ENCODE results near the gene XPA. TPM values are rescaled to one million over a fixed set of nuclear protein-coding genes. Genes with fewer than 3 reads are reported as not detected.

XPA gene
- total RNA-seq, 1 donor from 2014 or later = 8.9 TPM

DNA sequence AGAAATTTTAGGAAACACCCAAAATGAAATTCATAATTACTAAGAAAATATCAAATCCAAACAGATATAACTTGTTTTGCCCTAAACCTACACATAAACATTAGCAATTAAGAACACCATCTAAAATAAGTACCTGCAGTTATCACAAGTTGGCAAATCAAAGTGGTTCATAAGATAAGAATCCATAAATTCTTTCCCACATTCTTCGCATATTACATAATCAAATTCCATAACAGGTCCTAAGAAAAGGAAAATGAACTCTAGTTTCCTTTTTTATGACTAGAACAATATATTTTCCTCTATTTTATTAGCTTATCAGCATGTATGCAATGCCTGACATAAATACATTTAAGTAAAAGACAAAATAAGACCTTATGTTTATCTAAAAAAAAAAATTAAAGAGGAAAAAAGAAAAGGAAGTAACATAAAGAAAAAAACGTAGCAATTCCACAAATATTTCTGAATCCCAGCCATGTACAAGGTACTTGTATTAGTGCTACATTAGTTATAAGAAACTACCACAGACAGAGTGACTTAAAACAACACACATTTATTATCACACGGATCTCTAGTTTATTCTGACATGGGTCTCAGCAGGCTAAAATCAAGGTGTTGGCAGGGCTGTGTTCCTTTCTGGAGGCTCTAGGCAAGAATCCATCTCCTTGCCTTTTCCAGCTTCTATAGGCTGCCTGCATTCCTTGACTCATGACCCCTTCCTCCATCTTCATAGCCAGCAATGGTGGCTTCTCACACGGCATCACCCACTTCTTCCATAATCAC is 7.5 kb downstream of the XPA start:
- H3K4me1 ChIP-seq (ENCODE audit: control insufficient read depth in 3 of 3, insufficient read depth in 3 of 3, low read length in 3 of 3) = peaks cover 1 to 6% (median 2%) of the 10 kb centered on the region in 3 donors
- H3K36me3 ChIP-seq (ENCODE audit: control insufficient read depth in 3 of 3, insufficient read depth in 3 of 3, low read length in 3 of 3) = peaks cover 10 to 46% (median 42%) of the 10 kb centered on the region in 3 donors
- no peak overlapping the region for H3K4me3 ChIP-seq (ENCODE audit: low read length in 3 of 3)
- H3K9ac ChIP-seq (ENCODE audit: low read depth in 1 of 3, low read length in 3 of 3) = no peak overlapping the region
- no peak overlapping the region for H3K27ac ChIP-seq (ENCODE audit: low read depth, low read length)
- H3K9me3 ChIP-seq (ENCODE audit: control insufficient read depth in 3 of 3, low read length in 3 of 3) = no peaks in the 10 kb centered on the region
- H3K27me3 ChIP-seq (ENCODE audit: control insufficient read depth in 3 of 3, insufficient read depth in 3 of 3, low read length in 3 of 3) = no peaks in the 10 kb centered on the region

DNA sequence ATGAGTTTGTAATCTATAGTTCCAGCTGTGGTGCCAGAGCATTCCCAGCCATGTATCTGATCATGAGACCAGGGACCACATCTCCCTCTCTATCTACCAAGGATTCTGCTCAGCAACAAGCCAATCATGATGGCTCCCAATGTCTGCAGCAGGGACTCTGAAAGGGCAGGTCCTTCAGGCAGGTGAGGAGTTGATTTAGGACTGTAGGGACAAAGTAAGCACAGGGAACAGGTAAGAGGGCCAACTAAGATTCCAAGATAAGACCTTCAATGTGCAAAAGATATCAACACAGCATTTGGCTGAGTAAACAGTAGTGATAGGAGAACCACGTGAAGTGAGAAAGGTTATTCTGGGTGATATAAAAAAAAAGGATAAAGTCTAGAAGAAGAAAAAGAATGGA is 8.5 kb downstream of the XPA start:
- Histone ChIP-seq H3K4me3 (ENCODE audit: low read length in 3 of 3) (no peak overlapping the region), H3K27me3 (ENCODE audit: control insufficient read depth in 3 of 3, insufficient read depth in 3 of 3, low read length in 3 of 3) (no peaks in the 10 kb centered on the region), H3K4me1 (ENCODE audit: control insufficient read depth in 3 of 3, insufficient read depth in 3 of 3, low read length in 3 of 3) (no peaks in the 10 kb centered on the region), H3K27ac (ENCODE audit: low read depth, low read length) (no peak overlapping the region), H3K36me3 (ENCODE audit: control insufficient read depth in 3 of 3, insufficient read depth in 3 of 3, low read length in 3 of 3) (peaks cover 19 to 53% (median 50%) of the 10 kb centered on the region in 3 donors), H3K9me3 (ENCODE audit: control insufficient read depth in 3 of 3, low read length in 3 of 3) (no peaks in the 10 kb centered on the region), H3K9ac (ENCODE audit: low read depth in 1 of 3, low read length in 3 of 3) (no peak overlapping the region)

DNA sequence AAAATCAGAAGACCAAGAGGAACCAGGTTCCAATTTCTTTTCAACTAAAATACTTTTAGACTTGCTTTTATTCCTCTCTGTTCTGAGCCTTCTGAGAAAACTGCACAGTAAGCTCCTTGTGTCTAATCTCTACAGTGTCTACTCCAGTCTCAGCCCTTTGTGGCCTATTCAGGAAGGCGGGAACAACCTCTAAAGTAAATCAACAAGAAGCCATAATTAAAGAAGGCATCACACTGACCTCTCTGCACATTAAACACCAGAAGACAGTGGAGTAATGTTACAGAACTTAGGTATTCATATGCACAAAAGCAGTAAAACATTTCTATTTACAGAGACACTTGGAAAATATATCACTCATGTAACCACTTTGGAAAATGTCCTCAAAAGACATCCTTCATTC is 14.9 kb downstream of the XPA start:
- no peak overlapping the region for H3K27ac ChIP-seq (ENCODE audit: low read depth, low read length)
- H3K27me3 ChIP-seq (ENCODE audit: control insufficient read depth in 3 of 3, insufficient read depth in 3 of 3, low read length in 3 of 3) = no peaks in the 10 kb centered on the region
- H3K9me3 ChIP-seq (ENCODE audit: control insufficient read depth in 3 of 3, low read length in 3 of 3) = no peaks in the 10 kb centered on the region
- H3K4me3 ChIP-seq (ENCODE audit: low read length in 3 of 3) = no peak overlapping the region
- H3K4me1 ChIP-seq (ENCODE audit: control insufficient read depth in 3 of 3, insufficient read depth in 3 of 3, low read length in 3 of 3) = no peaks in the 10 kb centered on the region
- H3K36me3 ChIP-seq (ENCODE audit: control insufficient read depth in 3 of 3, insufficient read depth in 3 of 3, low read length in 3 of 3) = peaks cover 14 to 47% (median 38%) of the 10 kb centered on the region in 3 donors
- H3K9ac ChIP-seq (ENCODE audit: low read depth in 1 of 3, low read length in 3 of 3) = no peak overlapping the region

DNA sequence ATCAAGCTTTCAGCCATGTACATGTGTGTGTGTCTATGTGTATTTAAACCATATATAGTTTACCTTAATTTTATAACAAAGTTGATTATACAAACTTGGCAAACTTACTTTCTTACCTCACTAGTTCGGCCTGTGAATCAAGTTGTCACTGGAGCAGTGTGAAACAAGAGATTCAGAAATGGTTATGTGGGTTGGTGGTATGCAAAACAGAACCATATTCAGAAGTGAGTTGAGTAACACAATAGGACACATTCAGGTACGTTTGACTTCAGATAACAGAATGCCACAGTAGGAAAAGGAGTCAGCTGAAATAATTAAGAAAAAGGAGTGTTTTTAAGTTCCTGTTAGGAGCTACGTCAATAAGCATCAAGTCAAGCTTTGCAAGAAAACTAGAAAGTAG is 21.5 kb downstream of the XPA start:
- no peaks in the 10 kb centered on the region for H3K9me3 ChIP-seq (ENCODE audit: control insufficient read depth in 3 of 3, low read length in 3 of 3)
- H3K27ac ChIP-seq (ENCODE audit: low read depth, low read length) = no peak overlapping the region
- no peak overlapping the region for H3K9ac ChIP-seq (ENCODE audit: low read depth in 1 of 3, low read length in 3 of 3)
- peaks cover 20 to 53% (median 45%) of the 10 kb centered on the region in 3 donors for H3K36me3 ChIP-seq (ENCODE audit: control insufficient read depth in 3 of 3, insufficient read depth in 3 of 3, low read length in 3 of 3)
- no peak overlapping the region for H3K4me3 ChIP-seq (ENCODE audit: low read length in 3 of 3)
- H3K4me1 ChIP-seq (ENCODE audit: control insufficient read depth in 3 of 3, insufficient read depth in 3 of 3, low read length in 3 of 3) = no peaks in the 10 kb centered on the region
- no peaks in the 10 kb centered on the region for H3K27me3 ChIP-seq (ENCODE audit: control insufficient read depth in 3 of 3, insufficient read depth in 3 of 3, low read length in 3 of 3)

DNA sequence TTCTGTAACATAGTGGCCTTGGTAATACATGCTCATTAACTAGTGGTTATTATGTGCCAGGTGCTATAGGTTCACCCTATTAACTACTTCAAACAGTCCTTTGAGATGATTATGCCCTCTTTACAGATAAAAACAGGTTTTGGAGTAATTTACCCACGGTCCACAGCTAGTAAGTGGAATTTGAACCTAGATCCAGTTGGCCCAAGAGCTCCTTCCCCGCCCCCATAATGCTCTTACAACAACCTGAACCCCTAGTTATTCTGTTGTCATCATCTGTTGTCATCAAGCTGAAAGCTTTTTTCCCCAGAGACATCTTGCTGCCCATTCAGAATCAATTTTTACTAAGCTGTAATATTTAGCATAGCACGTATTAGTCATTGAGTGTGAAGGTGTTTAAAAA is 23.2 kb downstream of the XPA start:
- Histone ChIP-seq H3K27ac (ENCODE audit: low read depth, low read length) (no peak overlapping the region), H3K9me3 (ENCODE audit: control insufficient read depth in 3 of 3, low read length in 3 of 3) (no peaks in the 10 kb centered on the region), H3K9ac (ENCODE audit: low read depth in 1 of 3, low read length in 3 of 3) (no peak overlapping the region), H3K4me1 (ENCODE audit: control insufficient read depth in 3 of 3, insufficient read depth in 3 of 3, low read length in 3 of 3) (no peaks in the 10 kb centered on the region), H3K36me3 (ENCODE audit: control insufficient read depth in 3 of 3, insufficient read depth in 3 of 3, low read length in 3 of 3) (peaks cover 29 to 60% (median 57%) of the 10 kb centered on the region in 3 donors), H3K4me3 (ENCODE audit: low read length in 3 of 3) (no peak overlapping the region), H3K27me3 (ENCODE audit: control insufficient read depth in 3 of 3, insufficient read depth in 3 of 3, low read length in 3 of 3) (no peaks in the 10 kb centered on the region)

DNA sequence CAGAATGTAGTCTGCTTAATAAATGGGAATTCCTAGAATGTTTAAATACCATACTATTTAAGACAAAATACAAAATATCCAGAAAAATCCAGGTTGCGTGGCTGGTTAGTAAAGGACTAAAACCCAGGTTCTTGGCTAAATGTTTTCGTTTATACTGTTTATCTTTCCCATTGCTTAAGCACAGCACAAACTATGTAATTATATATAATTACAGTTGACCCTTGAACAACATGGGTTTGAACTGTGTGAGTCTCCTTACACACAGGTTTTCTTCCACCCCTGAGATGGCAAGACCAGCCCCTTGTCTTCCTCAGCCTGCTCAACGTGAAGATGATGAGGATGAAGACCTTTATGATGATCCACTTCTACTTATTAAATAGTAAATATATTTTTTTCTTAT is 24.7 kb downstream of the XPA start:
- Histone ChIP-seq H3K27me3 (ENCODE audit: control insufficient read depth in 3 of 3, insufficient read depth in 3 of 3, low read length in 3 of 3) (no peaks in the 10 kb centered on the region), H3K4me1 (ENCODE audit: control insufficient read depth in 3 of 3, insufficient read depth in 3 of 3, low read length in 3 of 3) (no peaks in the 10 kb centered on the region), H3K27ac (ENCODE audit: low read depth, low read length) (no peak overlapping the region), H3K4me3 (ENCODE audit: low read length in 3 of 3) (no peak overlapping the region), H3K9me3 (ENCODE audit: control insufficient read depth in 3 of 3, low read length in 3 of 3) (no peaks in the 10 kb centered on the region), H3K9ac (ENCODE audit: low read depth in 1 of 3, low read length in 3 of 3) (no peak overlapping the region), H3K36me3 (ENCODE audit: control insufficient read depth in 3 of 3, insufficient read depth in 3 of 3, low read length in 3 of 3) (peaks cover 34 to 68% (median 61%) of the 10 kb centered on the region in 3 donors)

DNA sequence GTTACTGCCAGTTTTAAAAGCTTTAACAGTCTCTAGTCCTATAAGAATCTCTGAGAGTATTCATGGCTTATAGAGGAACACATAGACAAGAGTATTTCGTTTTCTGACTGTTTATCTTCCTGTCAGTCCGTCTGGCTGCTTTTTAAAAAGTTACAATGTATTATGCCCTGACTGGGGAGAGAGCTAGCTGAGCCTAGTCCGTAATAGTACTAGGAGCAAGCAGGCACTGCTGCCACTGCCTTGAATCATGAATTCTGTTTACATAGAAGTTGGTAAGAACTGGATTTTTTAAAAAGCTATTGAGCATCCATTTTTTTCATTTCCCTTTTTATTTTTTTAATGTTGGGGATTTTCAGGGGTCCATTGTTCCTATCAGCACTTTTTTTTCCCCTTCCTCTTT is 26.6 kb downstream of the XPA start:
- Histone ChIP-seq H3K27ac (ENCODE audit: low read depth, low read length) (no peak overlapping the region), H3K9me3 (ENCODE audit: control insufficient read depth in 3 of 3, low read length in 3 of 3) (no peaks in the 10 kb centered on the region), H3K36me3 (ENCODE audit: control insufficient read depth in 3 of 3, insufficient read depth in 3 of 3, low read length in 3 of 3) (peaks cover 43 to 82% (median 70%) of the 10 kb centered on the region in 3 donors)

DNA sequence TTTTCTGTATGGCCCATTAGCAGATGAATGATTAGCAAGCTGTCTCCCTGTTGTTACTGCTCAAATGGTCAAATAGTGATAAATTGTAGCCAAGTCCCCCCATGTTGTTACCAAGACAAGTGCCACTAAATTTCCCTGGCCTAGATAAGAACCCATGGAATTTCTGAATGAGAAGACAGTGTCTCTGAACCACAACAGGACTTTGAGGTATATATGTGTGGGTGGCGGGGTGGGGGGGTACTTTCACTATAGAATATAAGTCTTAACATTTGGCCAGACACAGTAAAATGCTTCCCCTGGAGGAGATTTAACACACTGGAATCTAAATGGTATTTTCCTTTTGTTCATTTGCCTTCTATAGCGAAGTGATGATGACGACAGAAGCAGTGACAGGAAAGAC is 28.7 kb downstream of the XPA start:
- no peak overlapping the region for H3K4me3 ChIP-seq (ENCODE audit: low read length in 3 of 3)
- H3K36me3 ChIP-seq (ENCODE audit: control insufficient read depth in 3 of 3, insufficient read depth in 3 of 3, low read length in 3 of 3) = peaks cover 47 to 80% (median 70%) of the 10 kb centered on the region in 3 donors
- no peaks in the 10 kb centered on the region for H3K4me1 ChIP-seq (ENCODE audit: control insufficient read depth in 3 of 3, insufficient read depth in 3 of 3, low read length in 3 of 3)
- H3K9ac ChIP-seq (ENCODE audit: low read depth in 1 of 3, low read length in 3 of 3) = no peak overlapping the region
- H3K27ac ChIP-seq (ENCODE audit: low read depth, low read length) = no peak overlapping the region
- H3K27me3 ChIP-seq (ENCODE audit: control insufficient read depth in 3 of 3, insufficient read depth in 3 of 3, low read length in 3 of 3) = no peaks in the 10 kb centered on the region
- H3K9me3 ChIP-seq (ENCODE audit: control insufficient read depth in 3 of 3, low read length in 3 of 3) = no peaks in the 10 kb centered on the region

More for the DNA sequence above, 26.6 kb downstream of the XPA start:
- Histone ChIP-seq H3K27me3 (ENCODE audit: control insufficient read depth in 3 of 3, insufficient read depth in 3 of 3, low read length in 3 of 3) (no peaks in the 10 kb centered on the region), H3K9ac (ENCODE audit: low read depth in 1 of 3, low read length in 3 of 3) (no peak overlapping the region), H3K4me3 (ENCODE audit: low read length in 3 of 3) (no peak overlapping the region), H3K4me1 (ENCODE audit: control insufficient read depth in 3 of 3, insufficient read depth in 3 of 3, low read length in 3 of 3) (no peaks in the 10 kb centered on the region)

DNA sequence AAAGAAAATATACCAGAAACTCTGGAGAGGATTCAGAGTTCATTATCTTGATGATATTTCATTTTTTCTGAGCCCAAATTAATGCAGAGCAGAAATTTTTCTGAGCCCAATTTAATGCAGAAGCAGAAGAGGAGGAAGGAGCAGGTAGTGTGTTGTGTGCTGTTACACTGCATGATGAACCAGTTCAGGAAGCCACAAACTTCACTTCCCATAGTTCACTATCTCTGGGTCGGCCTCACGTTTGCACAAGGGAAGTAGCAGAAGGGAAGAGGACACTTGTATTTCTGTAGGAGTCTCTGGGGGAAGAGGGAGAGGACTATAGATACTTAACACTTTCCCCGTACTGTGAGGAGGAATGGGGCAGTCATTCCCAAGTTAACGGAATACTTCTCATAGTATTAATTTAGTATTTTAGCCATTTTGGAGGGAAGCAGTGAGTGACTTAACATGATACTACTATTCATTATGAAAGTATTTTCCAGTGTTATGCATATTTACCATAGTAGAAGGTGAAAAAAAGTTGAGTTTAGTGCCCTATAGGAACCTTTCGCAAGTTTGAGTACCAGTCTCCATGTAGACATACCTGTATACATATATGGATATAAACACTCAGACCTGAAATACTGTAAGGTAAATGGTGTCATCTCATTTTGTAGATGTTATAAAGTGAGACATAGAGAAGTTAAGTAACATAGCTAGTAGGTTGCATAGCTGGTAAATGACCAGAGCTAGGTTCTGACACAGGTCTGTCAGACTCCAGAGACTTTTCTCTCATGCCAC is 30.0 kb downstream of the XPA start:
- H3K4me3 ChIP-seq (ENCODE audit: low read length in 3 of 3) = no peak overlapping the region
- no peak overlapping the region for H3K27ac ChIP-seq (ENCODE audit: low read depth, low read length)
- H3K4me1 ChIP-seq (ENCODE audit: control insufficient read depth in 3 of 3, insufficient read depth in 3 of 3, low read length in 3 of 3) = no peaks in the 10 kb centered on the region
- peaks cover 41 to 80% (median 75%) of the 10 kb centered on the region in 3 donors for H3K36me3 ChIP-seq (ENCODE audit: control insufficient read depth in 3 of 3, insufficient read depth in 3 of 3, low read length in 3 of 3)
- no peaks in the 10 kb centered on the region for H3K9me3 ChIP-seq (ENCODE audit: control insufficient read depth in 3 of 3, low read length in 3 of 3)
- no peak overlapping the region for H3K9ac ChIP-seq (ENCODE audit: low read depth in 1 of 3, low read length in 3 of 3)
- H3K27me3 ChIP-seq (ENCODE audit: control insufficient read depth in 3 of 3, insufficient read depth in 3 of 3, low read length in 3 of 3) = no peaks in the 10 kb centered on the region

DNA sequence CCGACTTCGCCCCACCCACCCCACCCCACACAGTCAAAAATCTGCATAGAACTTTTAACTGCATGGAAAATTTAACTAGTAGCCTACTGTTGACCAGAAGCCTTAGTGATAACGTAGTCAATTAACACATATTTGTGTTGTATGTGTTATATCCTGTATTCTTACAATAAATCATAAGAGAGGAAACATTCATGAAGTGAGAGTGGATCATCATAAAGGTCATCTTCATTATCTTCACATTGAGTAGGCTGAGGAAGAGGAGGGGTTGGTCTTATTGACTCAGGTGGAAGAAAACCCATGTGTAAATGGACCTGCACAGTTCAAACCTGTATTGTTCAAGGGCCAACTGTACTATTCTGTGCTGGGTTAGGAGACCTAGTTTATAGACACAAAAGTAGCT is 31.4 kb downstream of the XPA start:
- H3K27me3 ChIP-seq (ENCODE audit: control insufficient read depth in 3 of 3, insufficient read depth in 3 of 3, low read length in 3 of 3) = no peaks in the 10 kb centered on the region
- peaks cover 43 to 82% (median 76%) of the 10 kb centered on the region in 3 donors for H3K36me3 ChIP-seq (ENCODE audit: control insufficient read depth in 3 of 3, insufficient read depth in 3 of 3, low read length in 3 of 3)
- no peak overlapping the region for H3K9ac ChIP-seq (ENCODE audit: low read depth in 1 of 3, low read length in 3 of 3)
- H3K4me3 ChIP-seq (ENCODE audit: low read length in 3 of 3) = no peak overlapping the region
- H3K4me1 ChIP-seq (ENCODE audit: control insufficient read depth in 3 of 3, insufficient read depth in 3 of 3, low read length in 3 of 3) = no peaks in the 10 kb centered on the region
- H3K27ac ChIP-seq (ENCODE audit: low read depth, low read length) = no peak overlapping the region
- H3K9me3 ChIP-seq (ENCODE audit: control insufficient read depth in 3 of 3, low read length in 3 of 3) = no peaks in the 10 kb centered on the region
